ENCODE data around the gene CNDP1. TPM values are rescaled to one million over a fixed set of nuclear protein-coding genes. Genes with fewer than 3 reads are reported as not detected.

The CNDP1 gene
- total and polyA plus RNA-seq, 4 donors: 0.09 to 21.1 (median 5.8) TPM

DNA sequence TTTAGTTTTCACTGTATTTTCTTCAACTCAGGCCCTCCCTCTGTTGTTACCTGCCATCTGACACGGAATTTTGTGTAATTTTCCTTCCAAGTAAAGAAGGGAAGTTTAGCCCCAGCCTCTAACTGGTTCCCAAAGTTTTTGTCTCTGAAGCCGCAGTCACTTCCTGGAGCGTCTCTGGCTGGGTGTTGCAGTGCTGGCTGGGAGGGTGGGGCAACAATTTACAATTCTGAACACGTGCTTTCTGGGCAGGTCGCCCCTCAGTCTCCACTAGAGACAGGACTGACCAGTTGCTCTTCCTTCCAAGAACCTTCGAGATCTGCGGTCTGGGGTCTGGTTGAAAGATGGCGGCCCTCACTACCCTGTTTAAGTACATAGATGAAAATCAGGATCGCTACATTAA is 34.7 kb upstream of the CNDP1 start:
- no peak for DNase-seq (ENCODE audit: low spot score)

More for the DNA sequence above, 34.7 kb upstream of the CNDP1 start:
- peaks cover 5 to 17% (median 16%) of the 10 kb centered on the region in 4 donors for H3K36me3 ChIP-seq (ENCODE audit: control insufficient read depth in 4 of 4, insufficient read depth in 3 of 4, low read depth in 1 of 4, low read length in 3 of 4)
- H3K9ac ChIP-seq (ENCODE audit: low read depth in 1 of 2, low read length in 2 of 2): peak overlapping the region; percentile 85 to 96
- peak overlapping the region; percentile 27 to 61 (median 39) for H3K4me3 ChIP-seq (ENCODE audit: low read depth in 1 of 3, low read length in 3 of 3)
- TF ChIP-seq NR2F2 (IDR thresholded peaks at IDR 0.05) (no peak), TAF1 (conservative IDR thresholded peaks at IDR 0.05) (peak; percentile 46), JUND (IDR thresholded peaks at IDR 0.05) (peak in 1 of 2 donors; percentile 36), FOXA2 (IDR thresholded peaks at IDR 0.05) (no peak), EGR1 (IDR thresholded peaks at IDR 0.05; ENCODE audit: low read depth in 2 of 2) (no peak), SP1 (IDR thresholded peaks at IDR 0.05) (peak; percentile 51), HNF4G (IDR thresholded peaks at IDR 0.05) (no peak), RXRA (IDR thresholded peaks at IDR 0.05) (peak in 1 of 2 donors; percentile 59), YY1 (IDR thresholded peaks at IDR 0.05) (peak; percentile 78), GABPA (IDR thresholded peaks at IDR 0.05 in 1 of 2, conservative IDR thresholded peaks at IDR 0.05 in 1 of 2) (peak; percentile 16 to 67), RAD21 (IDR thresholded peaks at IDR 0.05) (no peak), HNF4A (conservative IDR thresholded peaks at IDR 0.05) (peak in 1 of 2 donors; percentile 51), FOXA1 (IDR thresholded peaks at IDR 0.05) (no peak)
- TF ChIP-seq, protein P1, sequence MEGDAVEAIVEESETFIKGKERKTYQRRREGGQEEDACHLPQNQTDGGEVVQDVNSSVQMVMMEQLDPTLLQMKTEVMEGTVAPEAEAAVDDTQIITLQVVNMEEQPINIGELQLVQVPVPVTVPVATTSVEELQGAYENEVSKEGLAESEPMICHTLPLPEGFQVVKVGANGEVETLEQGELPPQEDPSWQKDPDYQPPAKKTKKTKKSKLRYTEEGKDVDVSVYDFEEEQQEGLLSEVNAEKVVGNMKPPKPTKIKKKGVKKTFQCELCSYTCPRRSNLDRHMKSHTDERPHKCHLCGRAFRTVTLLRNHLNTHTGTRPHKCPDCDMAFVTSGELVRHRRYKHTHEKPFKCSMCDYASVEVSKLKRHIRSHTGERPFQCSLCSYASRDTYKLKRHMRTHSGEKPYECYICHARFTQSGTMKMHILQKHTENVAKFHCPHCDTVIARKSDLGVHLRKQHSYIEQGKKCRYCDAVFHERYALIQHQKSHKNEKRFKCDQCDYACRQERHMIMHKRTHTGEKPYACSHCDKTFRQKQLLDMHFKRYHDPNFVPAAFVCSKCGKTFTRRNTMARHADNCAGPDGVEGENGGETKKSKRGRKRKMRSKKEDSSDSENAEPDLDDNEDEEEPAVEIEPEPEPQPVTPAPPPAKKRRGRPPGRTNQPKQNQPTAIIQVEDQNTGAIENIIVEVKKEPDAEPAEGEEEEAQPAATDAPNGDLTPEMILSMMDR (IDR thresholded peaks at IDR 0.05; ENCODE audit: low read depth, low read length, missing input control): peak; percentile 0
- TF ChIP-seq, protein P2, sequence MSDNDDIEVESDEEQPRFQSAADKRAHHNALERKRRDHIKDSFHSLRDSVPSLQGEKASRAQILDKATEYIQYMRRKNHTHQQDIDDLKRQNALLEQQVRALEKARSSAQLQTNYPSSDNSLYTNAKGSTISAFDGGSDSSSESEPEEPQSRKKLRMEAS (IDR thresholded peaks at IDR 0.05): peak; percentile 69
- TF ChIP-seq, protein P3, sequence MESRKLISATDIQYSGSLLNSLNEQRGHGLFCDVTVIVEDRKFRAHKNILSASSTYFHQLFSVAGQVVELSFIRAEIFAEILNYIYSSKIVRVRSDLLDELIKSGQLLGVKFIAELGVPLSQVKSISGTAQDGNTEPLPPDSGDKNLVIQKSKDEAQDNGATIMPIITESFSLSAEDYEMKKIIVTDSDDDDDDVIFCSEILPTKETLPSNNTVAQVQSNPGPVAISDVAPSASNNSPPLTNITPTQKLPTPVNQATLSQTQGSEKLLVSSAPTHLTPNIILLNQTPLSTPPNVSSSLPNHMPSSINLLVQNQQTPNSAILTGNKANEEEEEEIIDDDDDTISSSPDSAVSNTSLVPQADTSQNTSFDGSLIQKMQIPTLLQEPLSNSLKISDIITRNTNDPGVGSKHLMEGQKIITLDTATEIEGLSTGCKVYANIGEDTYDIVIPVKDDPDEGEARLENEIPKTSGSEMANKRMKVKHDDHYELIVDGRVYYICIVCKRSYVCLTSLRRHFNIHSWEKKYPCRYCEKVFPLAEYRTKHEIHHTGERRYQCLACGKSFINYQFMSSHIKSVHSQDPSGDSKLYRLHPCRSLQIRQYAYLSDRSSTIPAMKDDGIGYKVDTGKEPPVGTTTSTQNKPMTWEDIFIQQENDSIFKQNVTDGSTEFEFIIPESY (IDR thresholded peaks at IDR 0.05): no peak
- TF ChIP-seq, protein P4, sequence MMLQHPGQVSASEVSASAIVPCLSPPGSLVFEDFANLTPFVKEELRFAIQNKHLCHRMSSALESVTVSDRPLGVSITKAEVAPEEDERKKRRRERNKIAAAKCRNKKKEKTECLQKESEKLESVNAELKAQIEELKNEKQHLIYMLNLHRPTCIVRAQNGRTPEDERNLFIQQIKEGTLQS (IDR thresholded peaks at IDR 0.05): peak; percentile 36
- TF ChIP-seq, protein P5, sequence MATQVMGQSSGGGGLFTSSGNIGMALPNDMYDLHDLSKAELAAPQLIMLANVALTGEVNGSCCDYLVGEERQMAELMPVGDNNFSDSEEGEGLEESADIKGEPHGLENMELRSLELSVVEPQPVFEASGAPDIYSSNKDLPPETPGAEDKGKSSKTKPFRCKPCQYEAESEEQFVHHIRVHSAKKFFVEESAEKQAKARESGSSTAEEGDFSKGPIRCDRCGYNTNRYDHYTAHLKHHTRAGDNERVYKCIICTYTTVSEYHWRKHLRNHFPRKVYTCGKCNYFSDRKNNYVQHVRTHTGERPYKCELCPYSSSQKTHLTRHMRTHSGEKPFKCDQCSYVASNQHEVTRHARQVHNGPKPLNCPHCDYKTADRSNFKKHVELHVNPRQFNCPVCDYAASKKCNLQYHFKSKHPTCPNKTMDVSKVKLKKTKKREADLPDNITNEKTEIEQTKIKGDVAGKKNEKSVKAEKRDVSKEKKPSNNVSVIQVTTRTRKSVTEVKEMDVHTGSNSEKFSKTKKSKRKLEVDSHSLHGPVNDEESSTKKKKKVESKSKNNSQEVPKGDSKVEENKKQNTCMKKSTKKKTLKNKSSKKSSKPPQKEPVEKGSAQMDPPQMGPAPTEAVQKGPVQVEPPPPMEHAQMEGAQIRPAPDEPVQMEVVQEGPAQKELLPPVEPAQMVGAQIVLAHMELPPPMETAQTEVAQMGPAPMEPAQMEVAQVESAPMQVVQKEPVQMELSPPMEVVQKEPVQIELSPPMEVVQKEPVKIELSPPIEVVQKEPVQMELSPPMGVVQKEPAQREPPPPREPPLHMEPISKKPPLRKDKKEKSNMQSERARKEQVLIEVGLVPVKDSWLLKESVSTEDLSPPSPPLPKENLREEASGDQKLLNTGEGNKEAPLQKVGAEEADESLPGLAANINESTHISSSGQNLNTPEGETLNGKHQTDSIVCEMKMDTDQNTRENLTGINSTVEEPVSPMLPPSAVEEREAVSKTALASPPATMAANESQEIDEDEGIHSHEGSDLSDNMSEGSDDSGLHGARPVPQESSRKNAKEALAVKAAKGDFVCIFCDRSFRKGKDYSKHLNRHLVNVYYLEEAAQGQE (IDR thresholded peaks at IDR 0.05): peak; percentile 54
- no peaks in the 10 kb centered on the region for H3K9me3 ChIP-seq (ENCODE audit: control insufficient read depth in 4 of 4, low read length in 3 of 4)
- peaks cover 5 to 46% (median 35%) of the 10 kb centered on the region in 4 donors for H3K4me1 ChIP-seq (ENCODE audit: control insufficient read depth in 4 of 4, insufficient read depth in 4 of 4, low read length in 3 of 4)
- peak overlapping the region; percentile 96 to 97 for H3K27ac ChIP-seq (ENCODE audit: low read depth in 1 of 2, low read length in 2 of 2)
- no peaks in the 10 kb centered on the region for H3K27me3 ChIP-seq (ENCODE audit: control insufficient read depth in 4 of 4, insufficient read depth in 4 of 4, low read length in 3 of 4)
- 23% methylated on average over 9 of the region's 9 CpGs for WGBS
